ENCODE measurements around the gene CHD1. TPM values are rescaled to one million over a fixed set of nuclear protein-coding genes. Genes with fewer than 3 reads are reported as not detected.

The CHD1 gene
- total RNA-seq, 2 experiments from 2014 or later: 50.1 to 53.4 TPM

DNA sequence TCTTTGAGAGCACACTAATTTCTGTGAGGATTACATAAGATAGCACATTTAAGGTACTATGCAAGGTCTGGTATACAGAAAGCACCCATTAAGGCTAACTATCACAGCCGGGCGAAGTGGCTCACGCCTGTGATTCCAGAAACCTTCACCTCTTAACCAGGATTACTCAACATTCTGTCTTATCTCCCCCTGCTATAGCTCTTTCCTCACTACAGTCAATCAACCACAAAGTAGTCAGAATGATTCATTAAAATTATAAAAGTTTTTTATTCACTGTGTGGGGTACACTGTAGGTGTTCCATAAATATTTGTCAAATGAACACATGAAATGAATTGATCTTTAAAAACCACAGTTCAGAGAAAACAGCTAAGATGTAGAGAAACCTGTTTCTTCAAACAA lies 48.7 kb downstream of the CHD1 start:
- peak; percentile 44 for DNase-seq
- Mint-ChIP-seq H3K27ac (no peak overlapping the region), H3K27me3 (no peaks in the 10 kb centered on the region), H3K4me1 (ENCODE audit: low read depth) (peaks cover 18% of the 10 kb centered on the region), H3K36me3 (peaks cover 47% of the 10 kb centered on the region), H3K9me3 (no peaks in the 10 kb centered on the region), H3K4me3 (no peak overlapping the region)
- ChIA-PET CTCF (interaction anchor here (0.7 to 1.4 kb wide), 3 partner anchors 25 to 112 kb away, joined by 3 to 4 read pairs (median 4); no protein-coding TSS in a partner anchor), POLR2A (interaction anchor here (0.6 kb wide), 1 partner anchor 41 kb away, joined by 3 read pairs; no protein-coding TSS in a partner anchor)
- intact Hi-C loops (cut with micrococcal nuclease): no loop called here

DNA sequence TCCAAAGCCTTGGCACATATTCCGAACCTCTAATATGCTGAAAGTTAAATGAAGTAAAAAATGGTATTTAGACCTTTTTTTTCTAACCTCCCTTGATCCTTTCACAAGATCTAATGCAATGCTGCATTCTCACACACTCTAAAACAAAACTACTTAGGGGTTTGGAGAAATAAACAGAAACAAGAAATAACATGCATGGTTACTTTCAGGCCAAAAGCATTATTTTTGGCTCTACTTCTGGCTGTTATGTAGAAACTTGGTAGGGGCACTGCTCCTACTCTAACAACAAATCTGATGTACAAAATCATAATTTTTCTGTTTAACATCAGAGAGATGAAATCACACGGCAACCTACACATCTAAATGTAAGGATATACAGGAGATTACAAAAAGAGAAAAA lies 51.2 kb downstream of the CHD1 start:
- CTCF ChIA-PET: no interaction called here
- POLR2A ChIA-PET: no interaction called here
- intact Hi-C loops (cut with micrococcal nuclease): no loop called here
- DNase-seq: no peak
- Mint-ChIP-seq H3K27me3 (no peaks in the 10 kb centered on the region), H3K4me1 (ENCODE audit: low read depth) (peaks cover 18% of the 10 kb centered on the region), H3K27ac (peak overlapping the region; percentile 9), H3K4me3 (no peak overlapping the region), H3K9me3 (no peaks in the 10 kb centered on the region), H3K36me3 (peaks cover 44% of the 10 kb centered on the region)

DNA sequence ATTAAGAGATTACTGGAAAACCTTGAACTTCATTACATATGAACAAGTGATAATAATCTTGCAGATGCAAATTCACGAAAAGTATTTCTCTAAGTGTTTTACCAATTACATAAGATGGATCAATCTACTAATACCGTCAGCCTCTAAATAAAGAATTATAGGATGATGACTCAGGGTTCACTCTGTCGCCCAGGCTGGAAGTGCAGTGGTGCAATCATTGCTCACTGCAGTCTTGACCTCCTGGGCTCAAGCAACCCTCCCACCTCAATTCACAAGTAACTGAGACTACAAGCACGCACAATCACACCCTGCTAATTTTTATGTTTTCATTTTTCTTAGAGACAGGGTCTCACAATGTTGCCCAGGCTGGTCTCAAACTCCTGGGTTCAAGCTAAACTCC lies 56.1 kb downstream of the CHD1 start:
- peaks cover 42% of the 10 kb centered on the region for H3K36me3 Mint-ChIP-seq
- intact Hi-C loops (cut with micrococcal nuclease): no loop called here
- no peaks in the 10 kb centered on the region for H3K9me3 Mint-ChIP-seq

DNA sequence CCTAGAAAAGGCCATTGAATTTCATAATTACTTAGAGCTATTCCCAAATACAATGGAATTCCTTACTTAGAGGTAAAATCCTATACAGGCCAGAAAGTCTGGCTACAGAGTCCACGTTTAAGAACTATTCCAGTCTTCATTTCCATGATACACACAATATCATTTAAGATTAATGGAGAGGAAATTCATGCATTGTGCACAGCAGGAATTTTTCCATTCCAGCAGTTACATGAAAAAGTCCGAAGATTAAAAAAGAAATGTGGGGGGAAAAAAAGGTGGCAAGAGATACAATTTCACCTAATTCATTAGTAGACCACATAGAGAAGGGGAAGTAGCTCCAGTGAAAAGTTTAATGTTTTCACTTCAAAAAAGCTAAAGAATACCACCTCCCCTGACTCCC lies 63.1 kb downstream of the CHD1 start:
- ChIA-PET CTCF (interaction anchor here (0.9 kb wide), 1 partner anchor 23 kb away, joined by 3 read pairs; no protein-coding TSS in a partner anchor), POLR2A (no interaction called here)
- Mint-ChIP-seq H3K4me3 (no peak overlapping the region), H3K4me1 (ENCODE audit: low read depth) (no peaks in the 10 kb centered on the region), H3K27ac (no peak overlapping the region), H3K36me3 (peaks cover 48% of the 10 kb centered on the region), H3K9me3 (no peaks in the 10 kb centered on the region), H3K27me3 (no peaks in the 10 kb centered on the region)
- DNase-seq: no peak
- intact Hi-C loops (cut with micrococcal nuclease): no loop called here

More for the DNA sequence above, 56.1 kb downstream of the CHD1 start:
- Mint-ChIP-seq H3K27ac (no peak overlapping the region), H3K4me3 (no peak overlapping the region), H3K27me3 (no peaks in the 10 kb centered on the region), H3K4me1 (ENCODE audit: low read depth) (no peaks in the 10 kb centered on the region)
- POLR2A ChIA-PET: no interaction called here
- CTCF ChIA-PET: no interaction called here
- no peak for DNase-seq

DNA sequence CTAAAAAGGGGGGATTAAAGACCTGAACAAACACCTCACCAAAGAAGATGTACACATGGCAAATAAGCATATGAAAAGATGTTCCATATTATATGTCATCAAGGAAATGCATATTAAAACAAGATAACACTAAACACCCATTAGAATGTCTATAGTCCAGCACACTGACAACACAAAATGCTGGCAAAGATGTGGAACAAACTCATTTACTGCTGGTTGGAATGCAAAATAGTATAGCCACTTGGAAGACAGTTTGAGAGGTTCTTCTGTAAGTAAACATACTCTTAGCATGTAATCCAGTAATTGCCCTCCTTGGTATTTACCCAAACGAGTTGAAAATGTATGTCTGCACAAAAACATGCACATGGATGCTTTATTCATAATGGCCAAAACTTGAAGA lies 81.8 kb downstream of the CHD1 start:
- H3K4me3 Mint-ChIP-seq: no peak overlapping the region
- intact Hi-C loops (cut with micrococcal nuclease): no loop called here
- no peak for DNase-seq
- peaks cover 10% of the 10 kb centered on the region for H3K9me3 Mint-ChIP-seq
- H3K27me3 Mint-ChIP-seq: no peaks in the 10 kb centered on the region
- CTCF ChIA-PET: no interaction called here
- H3K4me1 Mint-ChIP-seq (ENCODE audit: low read depth): no peaks in the 10 kb centered on the region
- peaks cover 2% of the 10 kb centered on the region for H3K36me3 Mint-ChIP-seq
- H3K27ac Mint-ChIP-seq: no peak overlapping the region
- POLR2A ChIA-PET: no interaction called here

DNA sequence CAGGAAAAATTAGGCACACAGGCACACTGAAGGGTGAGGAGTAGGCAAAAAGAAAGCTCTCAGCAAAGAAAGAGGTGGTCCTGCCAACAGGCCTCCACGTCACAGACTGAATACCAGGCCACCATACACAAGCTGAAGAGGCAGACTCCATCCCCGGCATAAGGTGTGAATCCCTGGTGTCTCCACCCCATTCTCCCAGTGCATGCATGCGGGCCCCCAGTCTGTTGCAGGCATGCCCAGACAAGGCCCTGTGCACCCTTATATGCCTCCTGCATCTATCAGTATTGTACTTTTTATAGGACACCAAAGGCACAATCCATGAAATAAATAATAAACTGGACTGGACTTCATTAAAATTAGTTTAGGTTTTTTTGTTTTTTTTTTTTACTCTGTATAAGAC lies 82.3 kb downstream of the CHD1 start:
- peaks cover 10% of the 10 kb centered on the region for H3K9me3 Mint-ChIP-seq
- ChIA-PET CTCF (no interaction called here), POLR2A (no interaction called here)
- peaks cover 2% of the 10 kb centered on the region for H3K36me3 Mint-ChIP-seq
- no peak overlapping the region for H3K4me3 Mint-ChIP-seq
- no peak for DNase-seq
- H3K27me3 Mint-ChIP-seq: no peaks in the 10 kb centered on the region
- intact Hi-C loops (cut with micrococcal nuclease): no loop called here
- H3K27ac Mint-ChIP-seq: no peak overlapping the region
- H3K4me1 Mint-ChIP-seq (ENCODE audit: low read depth): no peaks in the 10 kb centered on the region

DNA sequence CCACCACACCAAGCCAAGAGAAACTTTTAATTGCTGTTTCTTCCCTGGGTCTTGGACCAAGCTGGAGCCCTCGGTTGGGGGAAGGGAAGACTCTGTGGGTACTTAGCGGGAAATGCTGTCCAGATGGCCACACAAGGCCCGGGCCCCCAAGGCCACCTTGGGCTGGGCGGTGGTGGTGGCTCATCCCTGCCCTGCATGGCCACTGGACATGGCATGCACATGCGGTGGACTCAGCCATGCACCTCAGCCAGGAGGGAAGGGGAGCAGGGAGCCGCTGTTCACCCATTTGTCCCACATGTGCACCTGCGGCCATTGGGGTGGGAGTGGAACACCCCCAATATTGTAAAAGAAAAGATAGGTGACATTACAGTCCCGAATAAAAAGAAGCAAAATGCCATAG lies 82.9 kb downstream of the CHD1 start:
- ChIA-PET POLR2A (no interaction called here), CTCF (no interaction called here)
- Mint-ChIP-seq H3K4me3 (no peak overlapping the region), H3K27me3 (no peaks in the 10 kb centered on the region), H3K27ac (no peak overlapping the region), H3K4me1 (ENCODE audit: low read depth) (no peaks in the 10 kb centered on the region), H3K36me3 (peaks cover 2% of the 10 kb centered on the region), H3K9me3 (peaks cover 10% of the 10 kb centered on the region)
- intact Hi-C loops (cut with micrococcal nuclease): no loop called here
- no peak for DNase-seq

DNA sequence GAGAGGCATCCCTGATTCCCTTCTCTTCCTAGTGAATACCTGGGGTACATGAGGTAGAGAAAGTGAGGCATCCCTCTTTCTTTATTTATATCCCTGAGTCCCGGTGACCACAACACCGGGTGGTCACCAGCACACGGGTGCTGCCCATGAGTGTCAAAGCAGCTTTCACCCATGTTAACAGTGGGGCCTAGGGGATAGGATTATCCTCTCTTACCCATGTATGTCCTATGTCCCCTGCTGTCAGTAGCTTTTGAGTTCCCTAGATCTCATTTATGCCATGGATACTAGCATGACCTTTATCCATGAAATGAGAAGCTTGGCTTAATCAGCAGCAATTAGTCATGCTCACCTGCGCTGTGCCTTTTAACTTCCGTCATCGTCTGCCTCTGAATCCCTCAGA lies 83.9 kb downstream of the CHD1 start:
- no peak overlapping the region for H3K4me3 Mint-ChIP-seq
- H3K36me3 Mint-ChIP-seq: peaks cover 2% of the 10 kb centered on the region
- intact Hi-C loops (cut with micrococcal nuclease): no loop called here
- no peak overlapping the region for H3K27ac Mint-ChIP-seq
- DNase-seq: no peak
- CTCF ChIA-PET: no interaction called here
- POLR2A ChIA-PET: no interaction called here
- H3K27me3 Mint-ChIP-seq: no peaks in the 10 kb centered on the region
- peaks cover 10% of the 10 kb centered on the region for H3K9me3 Mint-ChIP-seq
- H3K4me1 Mint-ChIP-seq (ENCODE audit: low read depth): no peaks in the 10 kb centered on the region

DNA sequence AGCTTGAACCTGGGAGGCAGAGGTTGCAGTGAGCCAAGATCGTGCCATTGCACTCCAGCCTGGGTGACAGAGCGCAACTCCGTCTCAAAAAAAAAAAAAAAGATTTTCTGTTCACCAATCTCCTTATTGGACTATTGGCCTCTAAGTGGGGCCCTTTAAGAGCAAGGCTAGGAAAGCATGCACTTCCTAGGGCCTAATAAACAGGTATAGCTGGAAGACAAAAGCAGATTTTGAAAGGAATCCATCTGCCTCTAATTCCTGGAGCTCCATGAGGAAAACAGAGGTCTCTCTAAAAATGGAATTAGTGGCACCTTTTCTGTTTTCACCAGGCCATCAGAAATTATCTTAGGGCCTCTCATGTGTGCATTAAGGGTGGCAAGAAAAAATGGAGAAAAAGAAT lies 85.3 kb downstream of the CHD1 start:
- intact Hi-C loops (cut with micrococcal nuclease): no loop called here
- no peaks in the 10 kb centered on the region for H3K4me1 Mint-ChIP-seq (ENCODE audit: low read depth)
- H3K4me3 Mint-ChIP-seq: no peak overlapping the region
- CTCF ChIA-PET: interaction anchor here (1.2 to 1.8 kb wide), 2 partner anchors 12 to 71 kb away, joined by 3 to 4 read pairs; no protein-coding TSS in a partner anchor
- no peaks in the 10 kb centered on the region for H3K27me3 Mint-ChIP-seq
- DNase-seq: no peak
- peaks cover 10% of the 10 kb centered on the region for H3K9me3 Mint-ChIP-seq
- no peak overlapping the region for H3K27ac Mint-ChIP-seq
- peaks cover 2% of the 10 kb centered on the region for H3K36me3 Mint-ChIP-seq
- POLR2A ChIA-PET: no interaction called here

DNA sequence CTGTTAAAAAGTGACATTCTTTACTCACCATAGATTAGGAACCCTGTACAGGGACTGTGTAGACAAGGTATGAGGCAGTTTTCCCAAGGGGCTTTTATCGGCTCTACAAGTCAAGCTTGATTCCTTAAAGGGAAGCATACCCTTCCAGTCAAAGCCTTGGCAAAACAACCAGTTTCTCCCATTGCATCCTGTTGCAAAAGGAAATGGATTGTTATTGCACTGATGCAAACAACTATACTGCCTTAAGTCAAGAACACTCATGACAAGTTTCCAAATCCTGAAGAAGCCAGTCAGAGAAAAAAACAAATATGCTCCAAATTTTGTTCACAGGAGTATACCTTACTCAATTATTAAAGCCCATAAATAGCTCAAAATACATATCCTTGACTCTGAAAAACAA lies 87.9 kb downstream of the CHD1 start:
- POLR2A ChIA-PET: no interaction called here
- Mint-ChIP-seq H3K36me3 (peaks cover 2% of the 10 kb centered on the region), H3K27me3 (no peaks in the 10 kb centered on the region), H3K27ac (no peak overlapping the region), H3K4me1 (ENCODE audit: low read depth) (no peaks in the 10 kb centered on the region), H3K9me3 (peaks cover 10% of the 10 kb centered on the region), H3K4me3 (no peak overlapping the region)
- CTCF ChIA-PET: interaction anchor here (1.3 to 2.5 kb wide), 2 partner anchors 202 to 219 kb away, joined by 3 to 19 read pairs; no protein-coding TSS in a partner anchor
- DNase-seq: no peak
- intact Hi-C loops (cut with micrococcal nuclease): no loop called here

DNA sequence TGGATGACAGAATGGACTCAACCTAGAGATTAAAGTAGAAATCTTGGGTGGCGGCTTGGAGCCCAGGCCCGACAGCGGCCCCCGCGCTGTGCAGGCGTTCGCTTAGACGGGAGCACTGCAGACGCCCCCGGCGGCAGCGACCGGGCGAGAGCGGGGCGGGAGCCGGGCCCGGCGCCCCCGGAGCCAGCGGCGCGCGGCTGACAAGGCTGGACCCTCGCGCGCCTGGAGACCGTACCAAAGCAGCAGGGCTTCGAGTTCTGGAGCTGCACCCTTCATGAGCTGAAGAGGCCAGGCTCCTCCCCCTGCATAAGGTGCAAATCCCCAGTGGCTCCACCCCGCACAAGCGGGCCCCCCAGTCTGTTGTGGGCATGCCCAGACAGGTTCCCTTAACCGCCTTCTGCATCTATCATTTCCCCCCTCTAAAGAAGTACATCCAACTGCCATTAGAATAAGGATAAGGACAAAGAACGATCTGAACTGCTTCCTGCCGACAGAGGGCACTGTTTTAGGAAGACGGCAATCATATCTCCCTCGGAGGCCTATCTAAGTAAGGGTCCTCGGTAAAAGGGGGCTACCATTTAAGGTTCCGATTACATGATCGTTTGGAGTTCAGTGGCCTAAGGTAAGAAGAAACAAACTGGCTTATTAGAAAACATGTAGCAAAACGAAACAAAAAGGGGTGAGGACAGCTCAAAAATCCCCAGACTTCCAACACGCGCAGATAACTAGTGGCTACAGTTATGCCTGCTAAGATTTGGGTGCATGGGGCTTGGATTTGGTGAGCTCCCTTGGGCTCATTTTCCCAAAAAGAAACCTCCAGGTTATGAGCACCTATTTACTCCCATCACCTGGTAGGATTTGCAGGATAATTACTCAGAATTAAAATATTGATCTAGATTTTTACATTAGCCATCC lies 89.1 kb downstream of the CHD1 start:
- Mint-ChIP-seq H3K9me3 (peaks cover 10% of the 10 kb centered on the region), H3K27ac (no peak overlapping the region), H3K36me3 (peaks cover 2% of the 10 kb centered on the region), H3K4me3 (peak overlapping the region; percentile 1), H3K27me3 (no peaks in the 10 kb centered on the region), H3K4me1 (ENCODE audit: low read depth) (no peaks in the 10 kb centered on the region)
- POLR2A ChIA-PET: no interaction called here
- CTCF ChIA-PET: interaction anchor here (0.6 to 2.5 kb wide), 6 partner anchors 13 to 220 kb away, joined by 3 to 19 read pairs (median 3); no protein-coding TSS in a partner anchor
- DNase-seq: peak; percentile 17
- intact Hi-C loops (cut with micrococcal nuclease): loop anchor here (1.0 kb wide), 1 partner anchor 221 kb away; no protein-coding TSS in a partner anchor

DNA sequence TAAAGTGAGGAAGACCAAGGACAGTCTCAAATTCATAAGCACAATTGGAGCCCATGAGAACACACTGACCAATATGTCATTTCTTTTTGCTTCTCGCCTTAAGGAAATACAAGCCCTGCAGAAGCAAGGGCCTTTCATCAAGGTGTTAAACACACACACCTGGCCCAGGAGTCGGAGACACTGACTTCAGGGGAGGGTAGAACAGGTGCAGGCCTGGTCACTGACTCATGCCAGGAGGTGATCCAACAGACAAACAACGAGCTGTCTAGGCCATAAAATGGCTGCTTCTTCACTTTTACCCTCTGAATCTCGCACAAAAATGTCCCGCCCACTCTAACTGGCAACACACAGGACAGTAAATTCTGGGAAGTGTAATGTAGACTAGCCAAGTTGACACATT lies 92.6 kb downstream of the CHD1 start:
- Mint-ChIP-seq H3K4me1 (ENCODE audit: low read depth) (no peaks in the 10 kb centered on the region), H3K9me3 (no peaks in the 10 kb centered on the region), H3K4me3 (no peak overlapping the region), H3K27ac (no peak overlapping the region), H3K36me3 (no peaks in the 10 kb centered on the region), H3K27me3 (no peaks in the 10 kb centered on the region)
- POLR2A ChIA-PET: no interaction called here
- CTCF ChIA-PET: no interaction called here
- intact Hi-C loops (cut with micrococcal nuclease): no loop called here
- no peak for DNase-seq
